Activated CD8-positive, alpha-beta T cell treated with anti-CD3 and anti-CD28 coated beads for 36 hours (primary cell): ENCODE results near the gene SORCS2. TPM values are rescaled to one million over a fixed set of nuclear protein-coding genes. Genes with fewer than 3 reads are reported as not detected.
"Not testable (repeated sequence)": the region's sequence is repeated elsewhere in the genome, so short reads cannot be mapped to it uniquely, and the experiment has no call there.

Experiments used
- ATAC-seq: fragments of 200-7000 bp; cut with Tn5 transposase; one replicate; pipeline ENCODE4 v1.10.0; 2021; ENCODE audit warnings: mild to moderate bottlenecking, moderate library complexity
- CTCF ChIA-PET: fragments of 350-600 bp; sonication (Branson Sonifier 250); formaldehyde crosslinking; loops from one replicate; lab custom pipeline; 2021; ENCODE audit warnings: antibody characterized with exemption; lab: Charles Lee
- POLR2A ChIA-PET: fragments of 350-600 bp; sonication (Branson Sonifier 250); formaldehyde crosslinking; loops from one replicate; lab custom pipeline; 2021; ENCODE audit warnings: antibody characterized with exemption; lab: Charles Lee
- DNase-seq: peaks from one replicate; pipeline ENCODE4 v3.0.0-alpha.2; 2020
- H3K27ac Mint-ChIP-seq: one replicate; pipeline ENCODE4 v1.8.0; 2021; ENCODE audit warnings: mild to moderate bottlenecking, mixed read lengths
- H3K27me3 Mint-ChIP-seq: one replicate; pipeline ENCODE4 v1.8.0; 2021; ENCODE audit warnings: mixed read lengths
- H3K36me3 Mint-ChIP-seq: one replicate; pipeline ENCODE4 v1.8.0; 2021; ENCODE audit warnings: low read depth, mixed read lengths
- H3K4me1 Mint-ChIP-seq: one replicate; pipeline ENCODE4 v1.8.0; 2021; ENCODE audit warnings: low read depth, mixed read lengths
- H3K4me3 Mint-ChIP-seq: one replicate; pipeline ENCODE4 v1.8.0; 2021; ENCODE audit warnings: mild to moderate bottlenecking, moderate library complexity, mixed read lengths
- H3K9me3 Mint-ChIP-seq: one replicate; pipeline ENCODE4 v1.8.0; 2021; ENCODE audit warnings: mixed read lengths
- intact Hi-C: fragments of 100-400 bp; cut with micrococcal nuclease; formaldehyde crosslinking; loops from one replicate; pipeline ENCODE4 v1.10.0; 2022
- total RNA-seq, 2 experiments: library from RNA; stranded (reverse); gene quantifications; one replicate each; pipeline ENCODE4 v1.2.3, GENCODE V29; 2021
- TF ChIP-seq, protein P1 (sequence below): fragments of 200-600 bp; IDR thresholded peaks from one replicate; pipeline ENCODE4 v1.8.0; 2022; ENCODE audit warnings: antibody characterized with exemption, mild to moderate bottlenecking

The SORCS2 gene
- total RNA-seq, 2 experiments from 2014 or later = 0.05 TPM; not detected in 1

DNA sequence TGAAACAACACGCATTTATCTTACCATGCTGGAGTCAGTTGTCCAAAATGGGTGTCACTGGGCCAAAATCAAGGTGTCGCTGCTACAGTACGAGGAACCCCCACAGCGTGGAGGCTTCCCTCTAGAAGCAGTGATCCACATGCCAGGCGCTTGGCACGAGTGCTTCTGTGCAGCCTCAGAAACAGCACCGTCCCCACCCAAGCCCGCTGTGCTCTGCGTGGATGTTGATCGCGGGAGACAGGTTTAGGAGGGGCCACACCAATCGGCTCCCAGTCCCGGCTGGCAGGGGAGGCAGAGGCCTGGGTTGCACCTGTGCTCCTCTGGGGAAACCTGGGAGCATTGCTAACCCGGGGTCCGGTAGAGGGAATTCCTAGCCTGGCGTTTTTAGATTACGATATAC lies 407.9 kb downstream of the SORCS2 start:
- Mint-ChIP-seq H3K9me3 (no peaks in the 10 kb centered on the region), H3K27me3 (peaks cover under 1% of the 10 kb centered on the region), H3K36me3 (no peaks in the 10 kb centered on the region), H3K4me1 (no peaks in the 10 kb centered on the region), H3K4me3 (no peak overlapping the region), H3K27ac (no peak overlapping the region)
- POLR2A ChIA-PET = no interaction called here
- DNase-seq = no peak
- TF ChIP-seq, protein P1, sequence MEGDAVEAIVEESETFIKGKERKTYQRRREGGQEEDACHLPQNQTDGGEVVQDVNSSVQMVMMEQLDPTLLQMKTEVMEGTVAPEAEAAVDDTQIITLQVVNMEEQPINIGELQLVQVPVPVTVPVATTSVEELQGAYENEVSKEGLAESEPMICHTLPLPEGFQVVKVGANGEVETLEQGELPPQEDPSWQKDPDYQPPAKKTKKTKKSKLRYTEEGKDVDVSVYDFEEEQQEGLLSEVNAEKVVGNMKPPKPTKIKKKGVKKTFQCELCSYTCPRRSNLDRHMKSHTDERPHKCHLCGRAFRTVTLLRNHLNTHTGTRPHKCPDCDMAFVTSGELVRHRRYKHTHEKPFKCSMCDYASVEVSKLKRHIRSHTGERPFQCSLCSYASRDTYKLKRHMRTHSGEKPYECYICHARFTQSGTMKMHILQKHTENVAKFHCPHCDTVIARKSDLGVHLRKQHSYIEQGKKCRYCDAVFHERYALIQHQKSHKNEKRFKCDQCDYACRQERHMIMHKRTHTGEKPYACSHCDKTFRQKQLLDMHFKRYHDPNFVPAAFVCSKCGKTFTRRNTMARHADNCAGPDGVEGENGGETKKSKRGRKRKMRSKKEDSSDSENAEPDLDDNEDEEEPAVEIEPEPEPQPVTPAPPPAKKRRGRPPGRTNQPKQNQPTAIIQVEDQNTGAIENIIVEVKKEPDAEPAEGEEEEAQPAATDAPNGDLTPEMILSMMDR = no peak
- CTCF ChIA-PET = no interaction called here
- no peak for ATAC-seq
- intact Hi-C loops = no loop called here

DNA sequence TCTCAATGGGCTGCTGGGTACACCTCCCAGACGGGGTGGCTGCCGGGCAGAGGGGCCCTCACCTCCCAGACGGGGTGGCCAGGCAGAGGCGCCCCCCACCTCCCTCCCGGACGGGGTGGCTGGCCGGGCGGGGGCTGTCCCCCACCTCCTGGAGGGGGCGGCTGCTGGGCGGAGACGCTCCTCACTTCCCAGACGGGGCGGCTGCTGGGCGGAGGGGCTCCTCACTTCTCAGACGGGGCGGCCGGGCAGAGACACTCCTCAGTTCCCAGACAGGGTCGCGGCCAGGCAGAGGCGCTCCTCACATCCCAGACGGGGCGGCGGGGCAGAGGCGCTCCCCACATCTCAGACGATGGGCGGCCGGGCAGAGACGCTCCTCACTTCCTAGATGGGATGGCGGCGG lies 409.8 kb downstream of the SORCS2 start:
- ATAC-seq, POLR2A ChIA-PET, CTCF ChIA-PET, H3K4me1 Mint-ChIP-seq, H3K27me3 Mint-ChIP-seq, H3K36me3 Mint-ChIP-seq, H3K4me3 Mint-ChIP-seq, DNase-seq, intact Hi-C loops, H3K27ac Mint-ChIP-seq, H3K9me3 Mint-ChIP-seq: not testable (repeated sequence)

DNA sequence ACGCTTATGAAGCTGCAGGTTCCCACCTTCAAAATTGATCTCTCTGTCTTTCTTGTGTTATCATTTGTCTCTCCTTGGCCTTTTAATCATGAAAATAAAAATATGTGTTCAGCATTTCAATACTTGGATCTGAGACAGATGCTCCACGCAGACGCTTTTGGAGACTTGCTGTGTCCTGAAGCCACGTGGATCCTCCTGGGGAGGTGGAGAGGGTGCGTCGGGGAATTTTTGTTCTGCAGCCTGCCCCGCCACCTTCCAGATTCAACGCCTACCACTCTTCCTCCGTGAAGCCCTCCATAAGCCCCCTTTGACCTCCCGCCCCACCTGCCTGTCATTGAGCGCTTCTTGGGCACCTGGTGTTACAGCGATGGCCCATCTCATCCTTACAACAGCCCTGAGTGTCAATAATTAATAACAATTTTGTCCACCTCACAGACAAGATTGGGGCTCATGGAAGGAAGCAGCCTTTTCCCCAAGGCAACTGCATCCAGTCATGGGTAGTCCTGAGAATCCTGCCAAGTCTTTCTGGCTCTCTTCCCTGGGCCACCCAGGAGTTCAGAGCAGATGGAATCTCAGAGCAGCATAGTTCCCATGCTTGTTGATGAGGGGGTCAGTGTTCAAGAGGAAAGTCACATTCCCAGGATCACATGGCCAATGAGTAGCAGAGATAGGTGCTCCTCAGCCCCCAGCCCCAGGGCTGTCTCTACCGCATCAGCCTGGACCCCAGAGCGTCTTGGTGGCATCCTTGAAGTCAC lies 415.0 kb downstream of the SORCS2 start:
- no peaks in the 10 kb centered on the region for H3K4me1 Mint-ChIP-seq
- CTCF ChIA-PET = no interaction called here

DNA sequence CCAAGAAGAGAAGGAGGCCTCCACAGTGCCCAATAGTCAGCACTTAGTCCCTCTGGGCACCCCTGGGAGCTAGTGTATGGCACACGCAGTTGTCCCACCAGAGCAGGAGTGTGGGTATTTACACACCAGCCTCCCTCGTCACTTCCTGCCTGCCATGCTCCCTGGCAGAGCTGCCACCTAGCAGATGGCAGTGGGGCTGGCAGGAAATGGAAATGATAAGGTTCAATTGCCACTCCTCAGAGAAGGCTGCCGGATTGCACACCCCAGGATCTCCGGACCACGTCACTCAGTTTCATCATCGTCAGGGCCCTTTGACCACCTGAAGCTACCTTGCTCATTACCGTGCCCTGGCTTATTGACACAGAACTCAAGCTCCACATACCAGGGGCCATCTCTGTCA lies 415.7 kb downstream of the SORCS2 start:
- Mint-ChIP-seq H3K27me3 (no peaks in the 10 kb centered on the region), H3K27ac (no peak overlapping the region), H3K4me3 (no peak overlapping the region), H3K9me3 (no peaks in the 10 kb centered on the region), H3K36me3 (no peaks in the 10 kb centered on the region), H3K4me1 (no peaks in the 10 kb centered on the region)
- POLR2A ChIA-PET = no interaction called here
- intact Hi-C loops = no loop called here
- DNase-seq = no peak
- TF ChIP-seq, protein P1 = no peak
- CTCF ChIA-PET = no interaction called here
- no peak for ATAC-seq

More for the DNA sequence above, 415.0 kb downstream of the SORCS2 start:
- Mint-ChIP-seq H3K4me3 (no peak overlapping the region), H3K27me3 (no peaks in the 10 kb centered on the region), H3K27ac (no peak overlapping the region), H3K9me3 (no peaks in the 10 kb centered on the region), H3K36me3 (no peaks in the 10 kb centered on the region)
- intact Hi-C loops = no loop called here
- no peak for ATAC-seq
- TF ChIP-seq, protein P1 = no peak
- no peak for DNase-seq
- POLR2A ChIA-PET = no interaction called here

DNA sequence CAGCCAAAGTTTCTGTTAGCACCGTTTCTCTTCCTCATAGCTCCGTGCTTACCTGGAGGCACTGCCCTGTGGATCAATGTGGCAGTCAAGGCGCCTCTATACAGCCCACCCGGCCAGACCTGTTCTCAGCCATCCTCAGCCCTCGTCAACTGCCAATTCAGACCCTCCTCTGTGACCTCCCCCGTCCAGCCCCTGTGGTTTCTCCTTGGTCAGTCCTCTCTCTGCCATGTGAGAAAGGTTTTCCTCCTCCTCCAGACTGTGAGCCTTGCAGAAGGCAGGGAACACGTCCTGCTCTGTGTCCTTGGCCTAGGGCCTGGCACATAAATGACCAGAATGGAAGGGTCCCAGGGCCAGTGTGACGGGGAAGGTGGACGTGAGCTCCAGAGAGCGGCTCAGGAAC lies 417.0 kb downstream of the SORCS2 start:
- ATAC-seq = no peak
- TF ChIP-seq, protein P1 = no peak
- H3K4me1 Mint-ChIP-seq = no peaks in the 10 kb centered on the region
- intact Hi-C loops = no loop called here
- no peaks in the 10 kb centered on the region for H3K27me3 Mint-ChIP-seq
- no peak overlapping the region for H3K27ac Mint-ChIP-seq
- H3K36me3 Mint-ChIP-seq = no peaks in the 10 kb centered on the region
- POLR2A ChIA-PET = no interaction called here
- DNase-seq = no peak
- CTCF ChIA-PET = no interaction called here
- no peak overlapping the region for H3K4me3 Mint-ChIP-seq
- H3K9me3 Mint-ChIP-seq = no peaks in the 10 kb centered on the region
